GM21825 (cell line): Measurements from ENCODE around the gene MYL3.

ENCODE experiments used
- ATAC-seq: cut with Tn5 transposase; IDR thresholded peaks from one replicate; pipeline ENCODE4 v1.9.1; 2021; ENCODE audit warnings: mild to moderate bottlenecking, moderate library complexity; ENCODE audit not compliant: unreplicated experiment

MYL3 gene

DNA sequence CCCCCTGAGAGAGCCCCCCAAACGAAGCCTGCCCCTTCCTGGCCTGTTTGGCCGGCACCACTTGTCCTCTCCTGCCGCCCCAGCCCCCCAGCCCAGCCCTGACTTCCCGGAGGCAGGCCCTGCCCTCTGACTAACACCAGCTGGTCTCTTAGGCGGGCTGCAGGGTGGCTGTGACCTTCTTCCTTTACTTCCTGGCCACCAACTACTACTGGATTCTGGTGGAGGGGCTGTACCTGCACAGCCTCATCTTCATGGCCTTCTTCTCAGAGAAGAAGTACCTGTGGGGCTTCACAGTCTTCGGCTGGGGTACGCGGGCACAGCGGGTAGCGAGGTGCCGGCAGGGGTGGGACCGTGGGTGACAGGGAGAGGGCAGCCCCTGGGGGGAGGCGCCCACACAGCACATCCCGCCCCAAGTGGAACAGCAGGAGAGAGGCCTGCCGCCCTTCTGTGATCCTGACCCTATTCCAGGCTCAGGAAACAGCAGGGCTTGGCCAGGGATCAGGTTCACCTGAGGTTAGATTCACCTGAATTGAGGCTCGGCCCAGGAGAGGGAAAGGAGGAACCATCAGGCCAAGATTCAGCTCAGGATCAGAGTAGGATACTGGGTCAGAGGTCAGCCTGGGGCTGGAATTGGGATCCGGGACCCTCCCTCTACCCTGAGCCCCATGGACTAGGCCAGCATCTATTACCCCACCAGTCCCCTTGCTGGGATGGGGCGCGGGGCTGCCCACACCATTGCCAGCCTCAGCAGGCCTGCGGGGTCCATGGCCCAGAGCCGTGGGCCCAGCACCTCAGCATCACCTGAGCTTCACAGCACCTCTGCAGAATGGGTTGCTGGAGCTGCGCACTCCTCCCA, 36.1 kb upstream of the MYL3 start:
- no peak for ATAC-seq

GRCh38 chr3:46898321-46899150, 35.3 kb upstream of the MYL3 start:
- ATAC-seq, result no peak

- no peak for ATAC-seq
Observed at GRCh38 chr3:46897829-46898320, 34.6 kb upstream of the MYL3 start.

- ATAC-seq, result no peak
Observed at GRCh38 chr3:46897031-46897430, 33.8 kb upstream of the MYL3 start.

- ATAC-seq, result no peak
Observed at GRCh38 chr3:46896386-46896785, 33.1 kb upstream of the MYL3 start.

DNA sequence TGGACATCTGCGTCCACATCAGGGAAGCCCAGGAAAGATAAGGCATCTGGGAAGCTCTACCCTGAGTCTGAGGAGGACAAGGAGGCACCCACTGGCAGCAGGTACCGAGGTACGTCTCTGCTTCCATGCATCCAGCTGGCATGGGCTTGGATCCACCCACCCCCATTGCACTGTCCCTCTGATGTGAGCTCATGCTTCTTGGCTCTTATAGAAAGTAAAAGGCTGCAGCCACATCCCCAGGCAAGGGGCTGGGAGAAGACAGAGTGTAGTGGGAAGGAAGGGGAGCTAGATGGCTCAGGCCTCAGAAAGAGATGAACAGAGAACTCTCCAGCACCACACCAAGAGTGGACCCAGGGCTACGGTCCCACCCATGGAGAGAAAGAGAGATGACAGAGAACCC, 32.5 kb upstream of the MYL3 start:
- ATAC-seq, result no peak

DNA sequence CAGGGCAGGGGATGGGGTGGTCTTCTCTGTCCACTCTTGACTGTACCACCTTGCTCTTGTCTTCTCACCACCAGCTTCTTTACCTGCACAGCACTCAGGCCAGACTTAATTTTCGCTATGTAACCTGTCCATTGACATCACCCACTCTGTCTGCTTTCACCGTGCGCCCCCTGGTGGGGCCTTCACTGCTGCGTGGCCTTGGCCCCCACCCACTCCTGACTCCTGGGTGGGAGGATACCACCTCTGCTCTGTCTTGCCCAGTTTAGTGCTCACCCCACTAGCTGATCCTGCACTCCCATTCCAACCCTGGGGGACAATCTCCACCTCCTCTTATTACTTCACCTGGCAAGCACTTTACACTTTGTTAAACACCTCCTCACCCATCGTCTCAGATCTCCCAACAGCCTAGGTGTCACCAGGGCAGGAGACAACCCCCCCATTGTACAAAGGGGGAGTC, 32.0 kb upstream of the MYL3 start:
- ATAC-seq, result no peak

- no peak for ATAC-seq
Observed at GRCh38 chr3:46894256-46894655, 31.0 kb upstream of the MYL3 start.

- no peak for ATAC-seq
Observed at GRCh38 chr3:46893763-46894162, 30.5 kb upstream of the MYL3 start.

GRCh38 chr3:46893146-46893748, 30.0 kb upstream of the MYL3 start:
- ATAC-seq, result no peak

DNA sequence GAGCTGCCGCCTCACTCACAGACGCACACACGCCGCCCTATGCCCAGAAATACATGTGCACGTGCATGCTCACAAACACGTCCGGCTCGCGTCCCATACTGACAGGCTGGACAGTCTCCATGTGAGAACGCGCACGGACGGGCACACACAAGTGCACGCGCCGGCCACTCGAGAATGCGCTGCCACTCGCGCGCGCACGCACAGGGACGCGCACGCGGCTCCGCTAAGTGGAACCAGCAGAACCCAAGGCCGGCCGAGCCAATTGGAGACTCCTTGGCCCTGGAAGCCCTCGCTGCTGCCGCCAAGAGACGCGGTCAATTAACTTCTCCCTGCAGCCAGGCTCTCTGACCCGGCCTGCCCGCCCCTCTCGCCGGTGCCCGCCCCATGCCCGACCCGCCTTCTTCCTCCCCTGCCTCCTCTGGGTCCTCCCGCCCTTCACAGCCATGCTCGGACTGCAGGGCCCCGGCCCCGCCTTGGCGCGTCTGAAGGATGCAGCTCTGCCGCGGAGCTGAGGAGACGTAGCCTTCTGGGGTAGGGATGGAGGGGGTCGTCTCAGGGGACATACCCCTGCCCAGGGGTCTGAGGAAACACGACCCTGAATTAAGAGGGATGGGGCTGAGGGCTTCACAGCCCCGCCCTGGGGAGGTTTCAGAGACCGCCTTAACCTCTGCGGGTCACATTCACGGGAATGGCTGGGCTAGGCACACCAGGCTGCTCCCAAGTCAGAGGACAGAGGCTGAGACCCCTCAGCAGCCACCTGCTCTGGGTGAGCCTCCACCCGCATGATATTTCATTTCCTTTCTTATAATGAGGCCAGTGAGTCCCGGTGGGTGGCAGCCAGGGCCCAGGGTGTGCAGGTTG, 29.3 kb upstream of the MYL3 start:
- no peak for ATAC-seq

DNA sequence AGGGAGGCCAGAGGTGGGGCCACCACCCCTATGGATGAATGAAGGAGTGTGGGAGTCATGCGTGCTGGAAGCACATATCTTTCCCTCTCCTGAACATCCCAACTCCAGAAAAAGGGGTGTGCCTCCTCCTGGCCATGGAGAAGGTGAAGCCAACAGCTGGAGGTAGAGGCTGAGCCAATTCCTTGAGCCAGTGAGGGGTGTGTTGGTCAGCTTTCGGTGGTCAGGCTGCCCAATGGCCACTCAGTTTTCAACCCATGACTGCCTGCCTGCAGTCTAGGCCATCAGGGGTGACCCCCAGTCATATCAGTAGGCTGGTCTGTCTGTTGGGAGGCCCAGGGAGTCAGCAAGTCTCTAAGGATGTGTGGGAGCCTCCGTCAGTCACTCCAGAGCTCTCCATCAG, 27.9 kb upstream of the MYL3 start:
- no peak for ATAC-seq

DNA sequence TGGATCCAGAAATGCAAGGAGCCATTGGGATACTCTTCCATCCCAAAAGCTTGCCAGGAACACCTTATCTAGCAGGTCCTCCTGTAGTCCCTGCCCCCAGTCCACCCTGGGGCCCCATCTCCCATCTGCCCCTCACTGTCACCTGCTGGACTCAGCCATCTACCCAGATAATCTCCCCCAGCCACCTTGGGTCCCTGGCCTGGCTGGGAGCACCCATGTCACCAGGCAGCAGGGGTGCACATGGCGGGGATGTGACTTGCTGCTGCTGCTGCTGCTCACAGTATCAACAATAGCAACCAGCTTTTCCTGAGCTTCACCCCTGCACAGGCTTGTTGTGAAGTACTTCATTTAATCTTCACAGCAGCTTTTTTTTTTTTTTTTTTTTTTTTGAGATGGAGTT, 26.9 kb upstream of the MYL3 start:
- no peak for ATAC-seq

DNA sequence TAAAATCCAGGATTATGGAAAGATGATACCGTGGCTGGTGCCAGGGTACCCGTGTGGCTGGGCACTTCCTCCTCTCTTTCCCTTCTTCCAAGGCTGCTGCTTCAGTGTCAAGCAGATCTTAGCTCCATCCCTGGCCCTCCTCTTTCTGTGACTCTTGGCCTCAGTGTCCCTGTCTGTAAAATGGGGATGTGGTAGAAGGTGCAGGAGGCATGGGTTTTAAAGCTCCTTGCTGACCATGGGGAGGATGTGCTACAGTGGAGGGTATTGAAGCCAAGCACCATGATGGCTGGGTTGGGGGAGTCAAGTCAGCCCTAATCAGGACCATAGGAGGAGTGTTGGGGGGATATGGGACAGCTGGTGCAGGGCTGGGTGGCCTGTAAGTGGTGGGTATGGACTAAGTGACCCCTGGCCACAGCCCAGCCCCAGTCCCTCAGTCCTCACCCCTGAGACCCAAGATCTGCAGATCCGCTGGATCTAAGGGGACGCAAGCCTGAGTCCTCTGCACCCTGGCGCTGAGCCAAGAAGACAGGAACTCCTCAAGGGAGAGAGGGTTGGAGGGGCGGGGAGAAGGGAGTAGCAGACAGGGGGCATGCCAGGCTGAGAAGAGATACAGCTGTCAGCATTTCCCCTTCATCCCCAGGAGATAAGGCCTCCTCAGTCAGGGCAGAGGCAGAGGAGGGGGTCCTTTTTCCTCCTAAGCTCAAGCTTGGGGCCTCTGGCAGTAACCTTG, 26.3 kb upstream of the MYL3 start:
- no peak for ATAC-seq

DNA sequence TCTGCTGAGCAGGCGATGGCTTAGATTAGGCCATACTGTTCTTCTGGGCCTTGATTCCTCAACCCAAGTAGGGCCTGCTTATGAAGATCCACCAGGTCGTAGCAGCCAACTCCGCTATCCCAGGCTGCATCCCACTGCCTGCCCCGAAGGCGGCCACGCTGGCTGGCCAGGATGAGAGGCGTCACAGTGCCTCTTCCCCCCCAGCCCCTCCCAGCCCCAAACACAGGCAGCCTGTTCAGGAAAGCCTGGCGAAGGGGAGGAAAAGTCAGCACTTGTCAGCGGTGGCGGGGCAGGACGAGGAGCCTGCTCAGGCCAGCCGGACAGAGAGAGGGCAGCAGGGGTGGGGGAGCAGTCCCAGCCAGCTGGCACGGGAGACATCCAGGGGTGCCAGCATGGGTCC, 25.5 kb upstream of the MYL3 start:
- ATAC-seq, result no peak

GRCh38 chr3:46887980-46888494, 24.8 kb upstream of the MYL3 start:
- ATAC-seq, result no peak

DNA sequence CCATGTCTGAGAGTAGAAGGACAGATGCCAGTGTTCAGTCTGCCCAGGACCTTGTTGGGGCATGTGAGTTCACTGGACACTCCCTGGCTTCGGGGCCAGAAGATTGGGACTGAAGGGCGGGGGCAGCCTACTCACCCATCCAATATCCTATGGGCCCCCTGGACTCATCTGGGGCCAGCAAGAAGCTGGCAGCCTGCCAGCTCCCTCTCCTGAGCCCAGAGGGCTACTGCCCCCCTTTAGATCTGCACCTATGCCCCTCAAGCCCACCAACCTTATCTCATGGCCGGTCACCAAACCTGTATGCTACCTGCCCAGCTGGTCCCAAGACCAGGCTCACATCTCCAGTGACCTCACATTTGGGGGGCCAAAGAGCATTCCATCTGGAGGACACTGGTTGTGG, 22.4 kb upstream of the MYL3 start:
- no peak for ATAC-seq

DNA sequence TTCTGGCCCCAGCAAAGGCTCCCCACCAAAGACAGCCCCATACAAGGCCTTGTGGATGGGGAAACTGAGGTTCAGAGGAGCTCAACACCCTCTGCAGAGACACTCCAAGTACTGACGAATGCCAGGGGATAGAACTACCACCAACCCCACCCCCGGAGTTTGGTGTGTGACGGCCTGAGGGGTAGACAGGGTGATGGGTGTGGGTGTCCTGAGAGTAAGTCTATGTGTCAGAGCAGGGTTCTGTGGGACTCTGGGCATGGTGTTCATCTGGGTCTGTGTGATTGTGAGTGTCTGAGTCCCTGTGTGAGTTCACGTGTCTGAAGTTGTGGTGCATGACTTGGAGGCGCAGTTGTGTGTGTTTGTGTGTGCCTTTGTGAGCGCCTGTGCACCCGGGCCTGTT, 21.7 kb upstream of the MYL3 start:
- no peak for ATAC-seq

GRCh38 chr3:46884427-46884826, 21.2 kb upstream of the MYL3 start:
- no peak for ATAC-seq

DNA sequence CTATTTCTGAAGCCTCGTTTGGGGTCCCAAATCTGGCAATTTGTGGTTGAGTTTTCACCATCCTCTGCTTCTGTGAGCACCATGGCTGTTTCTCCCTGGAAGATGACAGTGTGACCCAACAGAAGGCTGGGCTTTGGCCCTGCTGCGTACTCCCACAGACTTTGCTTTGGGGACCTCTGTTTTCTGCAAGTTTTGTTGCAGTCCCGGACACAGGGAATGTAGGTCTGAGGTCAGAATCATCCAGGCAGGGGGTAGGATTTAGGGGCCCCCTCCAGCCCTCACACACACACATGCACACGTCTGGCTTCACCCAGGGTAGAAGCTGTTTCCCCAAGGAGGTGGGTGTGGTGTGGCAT, 20.6 kb upstream of the MYL3 start:
- no peak for ATAC-seq
